IMR-90 (cell line): ENCODE data around the gene WDR49. TPM values are rescaled to one million over a fixed set of nuclear protein-coding genes. Genes with fewer than 3 reads are reported as not detected.

ENCODE experiments used
- ATAC-seq: fragments of 200-7000 bp; cut with Tn5 transposase; 2 replicates; pipeline ENCODE4 v1.9.1; 2020; ENCODE audit warnings: low read depth, mild to moderate bottlenecking, moderate library complexity
- BruUV-seq: library from RNA; stranded (reverse); fragments of 400-500 nt; replicated peaks from 2 replicates; lab custom pipeline; 2021; lab: Mats Ljungman, UMichigan
- CTCF ChIA-PET: fragments of 300-600 bp; formaldehyde crosslinking; extraction: SDS; loops from one replicate; lab custom pipeline; 2021; ENCODE audit warnings: antibody characterized with exemption; lab: Yijun Ruan, JAX
- POLR2A ChIA-PET: fragments of 300-600 bp; sonication (Branson Sonifier 250); formaldehyde crosslinking; loops from one replicate; lab custom pipeline; 2022; ENCODE audit warnings: antibody characterized with exemption; ENCODE audit not compliant: unreplicated experiment; lab: Charles Lee
- DNase-seq: peaks from one replicate; pipeline ENCODE4 v3.0.0; 2013
- H2AFZ ChIP-seq: replicated peaks from 2 replicates; pipeline ENCODE3; 2013; ENCODE audit warnings: low read length, mild to moderate bottlenecking; ENCODE audit not compliant: poor library complexity
- H2AK5ac ChIP-seq: 2 replicates; pipeline ENCODE4 v1.6.1; 2013; ENCODE audit warnings: low read depth, low read length, inconsistent platforms
- H2AK9ac ChIP-seq: replicated peaks from 2 replicates; pipeline ENCODE3; 2013; ENCODE audit warnings: mild to moderate bottlenecking, low read depth, low read length, moderate library complexity; ENCODE audit not compliant: poor library complexity
- H2BK120ac ChIP-seq: 2 replicates; pipeline ENCODE4 v1.6.1; 2013; ENCODE audit warnings: low read depth, low read length, inconsistent platforms
- H2BK15ac ChIP-seq: 3 replicates; pipeline ENCODE4 v1.6.1; 2013; ENCODE audit warnings: low read depth, low read length, inconsistent platforms
- H2BK20ac ChIP-seq: 2 replicates; pipeline ENCODE4 v1.6.1; 2013; ENCODE audit warnings: low read depth, mild to moderate bottlenecking, inconsistent platforms, low read length, moderate library complexity
- H2BK5ac ChIP-seq: 2 replicates; pipeline ENCODE4 v1.6.1; 2013; ENCODE audit warnings: mild to moderate bottlenecking, low read depth, low read length, inconsistent platforms; ENCODE audit not compliant: poor library complexity, severe bottlenecking
- H3K14ac ChIP-seq: replicated peaks from 2 replicates; pipeline ENCODE4 v1.6.1; 2013; ENCODE audit warnings: low read depth, low read length, inconsistent platforms
- H3K18ac ChIP-seq: 2 replicates; pipeline ENCODE4 v1.6.1; 2013; ENCODE audit warnings: low read depth, low read length, control low read depth
- H3K23ac ChIP-seq: 2 replicates; pipeline ENCODE4 v1.6.1; 2013; ENCODE audit warnings: low read depth, low read length, inconsistent platforms
- H3K27ac ChIP-seq: 2 replicates; pipeline ENCODE4 v1.5.1; 2013; ENCODE audit warnings: mild to moderate bottlenecking, control low read depth, low read length; ENCODE audit not compliant: insufficient read depth
- H3K27me3 ChIP-seq: 2 replicates; pipeline ENCODE4 v1.6.1; 2013; ENCODE audit warnings: low read length; ENCODE audit not compliant: control insufficient read depth, insufficient read depth
- H3K36me3 ChIP-seq: 2 replicates; pipeline ENCODE4 v1.6.1; 2013; ENCODE audit warnings: low read length, mixed read lengths; ENCODE audit not compliant: control insufficient read depth, insufficient read depth
- H3K4ac ChIP-seq: 2 replicates; pipeline ENCODE4 v1.6.1; 2013; ENCODE audit warnings: low read depth, low read length, inconsistent platforms
- H3K4me1 ChIP-seq: 2 replicates; pipeline ENCODE4 v1.6.1; 2013; ENCODE audit warnings: low read length, mixed read lengths; ENCODE audit not compliant: control insufficient read depth, insufficient read depth
- H3K4me2 ChIP-seq: 2 replicates; pipeline ENCODE4 v1.6.1; 2013; ENCODE audit warnings: low read depth, mild to moderate bottlenecking, control low read depth, low read length, moderate library complexity
- H3K4me3 ChIP-seq: 2 replicates; pipeline ENCODE4 v1.5.1; 2013; ENCODE audit warnings: low read depth, mild to moderate bottlenecking, control low read depth, low read length, moderate library complexity; ENCODE audit not compliant: insufficient read depth
- H3K56ac ChIP-seq: 2 replicates; pipeline ENCODE4 v1.6.1; 2013; ENCODE audit warnings: low read length, inconsistent platforms; ENCODE audit not compliant: insufficient read depth; ENCODE audit errors: extremely low read depth
- H3K79me1 ChIP-seq, 2 experiments: 2 replicates each; pipeline ENCODE4 v1.6.1; 2013; ENCODE audit warnings: low read length in 2 of 2, inconsistent platforms in 1 of 2, low read depth in 1 of 2
- H3K9ac ChIP-seq: 2 replicates; pipeline ENCODE4 v1.6.1; 2013; ENCODE audit warnings: low read depth, low read length, control low read depth
- H3K9me1 ChIP-seq: 2 replicates; pipeline ENCODE4 v1.6.1; 2013; ENCODE audit warnings: low read length, inconsistent platforms; ENCODE audit not compliant: insufficient read depth
- H3K9me3 ChIP-seq: 2 replicates; pipeline ENCODE4 v1.6.1; 2013; ENCODE audit warnings: low read length; ENCODE audit not compliant: control insufficient read depth, insufficient read depth
- H4K20me1 ChIP-seq: 2 replicates; pipeline ENCODE4 v1.6.1; 2013; ENCODE audit warnings: low read length, inconsistent platforms; ENCODE audit not compliant: insufficient read depth
- H4K5ac ChIP-seq: 2 replicates; pipeline ENCODE4 v1.6.1; 2013; ENCODE audit warnings: mild to moderate bottlenecking, low read depth, low read length, control low read depth
- H4K8ac ChIP-seq, 2 experiments: 2 replicates each; pipeline ENCODE4 v1.6.1; 2013; ENCODE audit warnings: low read depth in 2 of 2, low read length in 2 of 2, control low read depth in 1 of 2, inconsistent platforms in 1 of 2
- H4K91ac ChIP-seq: 2 replicates; pipeline ENCODE4 v1.6.1; 2013; ENCODE audit warnings: low read depth, low read length, inconsistent platforms; ENCODE audit not compliant: insufficient read depth
- BHLHE40 ChIP-seq: fragments of 150-350 bp; IDR thresholded peaks from 2 replicates; pipeline ENCODE4 v1.6.1; 2016; ENCODE audit warnings: mild to moderate bottlenecking, low read depth, low read length
- CEBPB ChIP-seq: IDR thresholded peaks from 2 replicates; pipeline ENCODE4 v1.6.1; 2012; ENCODE audit warnings: low read depth, low read length, improper control_type of control experiment
- CHD1 ChIP-seq: IDR thresholded peaks from 2 replicates; pipeline ENCODE4 v1.6.1; 2012; ENCODE audit warnings: low read depth, low read length, improper control_type of control experiment
- MAFK ChIP-seq: IDR thresholded peaks from 2 replicates; pipeline ENCODE4 v1.6.1; 2012; ENCODE audit warnings: low read depth, low read length, improper control_type of control experiment
- MAZ ChIP-seq: IDR thresholded peaks from 2 replicates; pipeline ENCODE4 v1.6.1; 2012; ENCODE audit warnings: low read depth, mild to moderate bottlenecking, low read length, improper control_type of control experiment, moderate library complexity, borderline replicate concordance
- MXI1 ChIP-seq: IDR thresholded peaks from 2 replicates; pipeline ENCODE4 v1.6.1; 2012; ENCODE audit warnings: low read depth, mild to moderate bottlenecking, low read length, moderate library complexity, borderline replicate concordance
- NFE2L2 ChIP-seq: fragments of 150-350 bp; IDR thresholded peaks from 2 replicates; pipeline ENCODE4 v1.6.1; 2016; ENCODE audit warnings: low read depth, mild to moderate bottlenecking, low read length
- RAD21 ChIP-seq: IDR thresholded peaks from 2 replicates; pipeline ENCODE4 v1.6.1; 2012; ENCODE audit warnings: low read length, improper control_type of control experiment
- RFX5 ChIP-seq: IDR thresholded peaks from 2 replicates; pipeline ENCODE4 v1.8.0; 2012; ENCODE audit warnings: low read depth, mild to moderate bottlenecking, low read length, moderate library complexity
- SMC3 ChIP-seq: fragments of 150-350 bp; IDR thresholded peaks from 2 replicates; pipeline ENCODE4 v1.6.1; 2016; ENCODE audit warnings: low read depth, mild to moderate bottlenecking, antibody characterized with exemption, low read length, moderate library complexity
- WGBS, 2 experiments: methylation state at CpG; one replicate each; pipeline versions ENCODE4 v1.1.5 to v1.1.7; 2013; ENCODE audit warnings: missing lambda C conversion rate in 2 of 2; ENCODE audit not compliant: insufficient read length in 1 of 2; ENCODE audit errors: extremely low coverage in 2 of 2; 5-methylcytosine and 5-hydroxymethylcytosine counted together
- dilution Hi-C: fragments of 300-500 bp; cut with HindIII; formaldehyde crosslinking; loops from one replicate; pipeline ENCODE4 v1.14.3; 2018; ENCODE audit warnings: low sequenced_read_pairs; ENCODE audit not compliant: unreplicated experiment
- in situ Hi-C: fragments of 300-500 bp; cut with MboI; formaldehyde crosslinking; loops from 3 replicates; pipeline ENCODE4 v1.14.3; 2019; ENCODE audit warnings: low sequenced_read_pairs, inconsistent platforms, mixed read lengths
- intact Hi-C: fragments of 100-400 bp; cut with micrococcal nuclease; formaldehyde crosslinking; loops from 2 replicates; pipeline ENCODE4 v1.10.0; 2022
- polyA plus RNA-seq, 3 experiments: library from polyadenylated mRNA; depleted of rRNA; stranded (reverse); fragments of >200 nt; gene quantifications; 2 replicates each; pipeline ENCODE4 v1.2.3, GENCODE V29; 2012; ENCODE audit warnings: low replicate concordance in 1 of 3
- total RNA-seq: library from RNA; depleted of rRNA; stranded (reverse); fragments of >200 nt; gene quantifications from 2 replicates; pipeline ENCODE4 v1.2.3, GENCODE V29; 2012
- TF ChIP-seq, protein P1 (sequence below): fragments of 150-350 bp; IDR thresholded peaks from 2 replicates; pipeline ENCODE4 v1.6.1; 2017; ENCODE audit warnings: mild to moderate bottlenecking, antibody characterized with exemption, low read length, low read depth

WDR49 gene
- total and polyA plus RNA-seq, 2 of the 4 experiments (the other 2 are of a cell fraction): not detected

GRCh38 chr3:167480748-167481147 is 173.0 kb downstream of the WDR49 start:
- Histone ChIP-seq H3K36me3 (no peaks in the 10 kb centered on the region), H2BK15ac (no peak overlapping the region), H4K20me1 (no peaks in the 10 kb centered on the region), H3K4me3 (no peak overlapping the region), H3K14ac (no peak overlapping the region), H2AK9ac (no peak overlapping the region), H4K5ac (no peak overlapping the region), H2BK5ac (no peak overlapping the region), H2BK20ac (no peak overlapping the region), H3K4me2 (no peak overlapping the region), H3K9ac (no peak overlapping the region), H3K4me1 (no peaks in the 10 kb centered on the region), H2AK5ac (no peak overlapping the region), H3K23ac (no peak overlapping the region), H3K27ac (no peak overlapping the region), H3K27me3 (no peaks in the 10 kb centered on the region), H2AFZ (no peak overlapping the region), H3K9me3 (no peaks in the 10 kb centered on the region), H2BK120ac (no peak overlapping the region), H3K79me1 (no peaks in the 10 kb centered on the region), H3K18ac (no peak overlapping the region), H3K56ac (no peak overlapping the region), H4K8ac (no peak overlapping the region), H3K4ac (no peak overlapping the region), H3K9me1 (no peaks in the 10 kb centered on the region), H4K91ac (no peak overlapping the region)
- BruUV-seq: no TSS peak
- in situ Hi-C loops (no loop called here), intact Hi-C loops (no loop called here), dilution Hi-C loops (no loop called here)
- DNase-seq (no peak), ATAC-seq (no peak)
- ChIA-PET POLR2A (no interaction called here), CTCF (interaction anchor here (0.6 kb wide), 1 partner anchor 20 kb away, joined by 4 read pairs; no protein-coding TSS in a partner anchor)
- WGBS, 2 experiments: no CpG with 5 or more reads among the region's 2 CpGs
- no peak for TF ChIP-seq MAZ
- TF ChIP-seq MAFK: no peak
- no peak for TF ChIP-seq CHD1
- TF ChIP-seq SMC3: no peak
- TF ChIP-seq RFX5: no peak
- TF ChIP-seq CEBPB: no peak
- TF ChIP-seq MXI1: no peak
- TF ChIP-seq RAD21: no peak
- TF ChIP-seq, protein P1, sequence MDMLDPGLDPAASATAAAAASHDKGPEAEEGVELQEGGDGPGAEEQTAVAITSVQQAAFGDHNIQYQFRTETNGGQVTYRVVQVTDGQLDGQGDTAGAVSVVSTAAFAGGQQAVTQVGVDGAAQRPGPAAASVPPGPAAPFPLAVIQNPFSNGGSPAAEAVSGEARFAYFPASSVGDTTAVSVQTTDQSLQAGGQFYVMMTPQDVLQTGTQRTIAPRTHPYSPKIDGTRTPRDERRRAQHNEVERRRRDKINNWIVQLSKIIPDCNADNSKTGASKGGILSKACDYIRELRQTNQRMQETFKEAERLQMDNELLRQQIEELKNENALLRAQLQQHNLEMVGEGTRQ: no peak
- TF ChIP-seq NFE2L2: no peak
- no peak for TF ChIP-seq BHLHE40
